ENCODE measurements around the gene GBX1. TPM values are rescaled to one million over a fixed set of nuclear protein-coding genes. Genes with fewer than 3 reads are reported as not detected.

The GBX1 gene
- polyA plus RNA-seq, 1 donor from 2014 or later, result not detected

- H3K9me3 ChIP-seq (ENCODE audit: low read length), result no peaks in the 10 kb centered on the region
- TF ChIP-seq SMC3 (conservative IDR thresholded peaks at IDR 0.05; ENCODE audit: poor library complexity) (no peak), TAF1 (IDR thresholded peaks at IDR 0.05; ENCODE audit: low read depth) (no peak), MXI1 (conservative IDR thresholded peaks at IDR 0.05; ENCODE audit: poor library complexity, severe bottlenecking) (no peak), EZH2 (IDR thresholded peaks at IDR 0.05; ENCODE audit: borderline replicate concordance, insufficient read depth, low read length, poor library complexity, severe bottlenecking) (no peak), EP300 (conservative IDR thresholded peaks at IDR 0.05; ENCODE audit: poor library complexity, severe bottlenecking) (no peak), POLR2AphosphoS5 (IDR thresholded peaks at IDR 0.05) (no peak), CTCF (IDR thresholded peaks at IDR 0.05; ENCODE audit: poor library complexity, severe bottlenecking) (no peak), RAD21 (conservative IDR thresholded peaks at IDR 0.05) (no peak)
- TF ChIP-seq, protein P1, sequence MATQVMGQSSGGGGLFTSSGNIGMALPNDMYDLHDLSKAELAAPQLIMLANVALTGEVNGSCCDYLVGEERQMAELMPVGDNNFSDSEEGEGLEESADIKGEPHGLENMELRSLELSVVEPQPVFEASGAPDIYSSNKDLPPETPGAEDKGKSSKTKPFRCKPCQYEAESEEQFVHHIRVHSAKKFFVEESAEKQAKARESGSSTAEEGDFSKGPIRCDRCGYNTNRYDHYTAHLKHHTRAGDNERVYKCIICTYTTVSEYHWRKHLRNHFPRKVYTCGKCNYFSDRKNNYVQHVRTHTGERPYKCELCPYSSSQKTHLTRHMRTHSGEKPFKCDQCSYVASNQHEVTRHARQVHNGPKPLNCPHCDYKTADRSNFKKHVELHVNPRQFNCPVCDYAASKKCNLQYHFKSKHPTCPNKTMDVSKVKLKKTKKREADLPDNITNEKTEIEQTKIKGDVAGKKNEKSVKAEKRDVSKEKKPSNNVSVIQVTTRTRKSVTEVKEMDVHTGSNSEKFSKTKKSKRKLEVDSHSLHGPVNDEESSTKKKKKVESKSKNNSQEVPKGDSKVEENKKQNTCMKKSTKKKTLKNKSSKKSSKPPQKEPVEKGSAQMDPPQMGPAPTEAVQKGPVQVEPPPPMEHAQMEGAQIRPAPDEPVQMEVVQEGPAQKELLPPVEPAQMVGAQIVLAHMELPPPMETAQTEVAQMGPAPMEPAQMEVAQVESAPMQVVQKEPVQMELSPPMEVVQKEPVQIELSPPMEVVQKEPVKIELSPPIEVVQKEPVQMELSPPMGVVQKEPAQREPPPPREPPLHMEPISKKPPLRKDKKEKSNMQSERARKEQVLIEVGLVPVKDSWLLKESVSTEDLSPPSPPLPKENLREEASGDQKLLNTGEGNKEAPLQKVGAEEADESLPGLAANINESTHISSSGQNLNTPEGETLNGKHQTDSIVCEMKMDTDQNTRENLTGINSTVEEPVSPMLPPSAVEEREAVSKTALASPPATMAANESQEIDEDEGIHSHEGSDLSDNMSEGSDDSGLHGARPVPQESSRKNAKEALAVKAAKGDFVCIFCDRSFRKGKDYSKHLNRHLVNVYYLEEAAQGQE (IDR thresholded peaks at IDR 0.05; ENCODE audit: borderline replicate concordance), result no peak
- no peaks in the 10 kb centered on the region for H4K20me1 ChIP-seq (ENCODE audit: insufficient read depth)
- H3K36me3 ChIP-seq (ENCODE audit: insufficient read depth, low read length), result no peaks in the 10 kb centered on the region
- H3K27me3 ChIP-seq (ENCODE audit: insufficient read depth, low read depth, low read length), result no peaks in the 10 kb centered on the region
- H3K4me3 ChIP-seq (ENCODE audit: low read length), result no peak overlapping the region
- no peaks in the 10 kb centered on the region for H3F3A ChIP-seq (ENCODE audit: insufficient read depth, low read length, poor library complexity, severe bottlenecking)
- no peaks in the 10 kb centered on the region for H3K79me2 ChIP-seq (replicated peaks; ENCODE audit: insufficient read depth, low read length)
- no peak overlapping the region for H3K27ac ChIP-seq (ENCODE audit: low read length)
- no peak overlapping the region for H2AFZ ChIP-seq (ENCODE audit: low read depth, low read length)
- no peak overlapping the region for H3K4me2 ChIP-seq (ENCODE audit: low read length)
- no peaks in the 10 kb centered on the region for H3K9me2 ChIP-seq (ENCODE audit: insufficient read depth, low read length)
- H3K9ac ChIP-seq (ENCODE audit: low read length), result no peak overlapping the region
Measured at GRCh38 chr7:151137076-151137675, 30.3 kb downstream of the GBX1 start.

DNA sequence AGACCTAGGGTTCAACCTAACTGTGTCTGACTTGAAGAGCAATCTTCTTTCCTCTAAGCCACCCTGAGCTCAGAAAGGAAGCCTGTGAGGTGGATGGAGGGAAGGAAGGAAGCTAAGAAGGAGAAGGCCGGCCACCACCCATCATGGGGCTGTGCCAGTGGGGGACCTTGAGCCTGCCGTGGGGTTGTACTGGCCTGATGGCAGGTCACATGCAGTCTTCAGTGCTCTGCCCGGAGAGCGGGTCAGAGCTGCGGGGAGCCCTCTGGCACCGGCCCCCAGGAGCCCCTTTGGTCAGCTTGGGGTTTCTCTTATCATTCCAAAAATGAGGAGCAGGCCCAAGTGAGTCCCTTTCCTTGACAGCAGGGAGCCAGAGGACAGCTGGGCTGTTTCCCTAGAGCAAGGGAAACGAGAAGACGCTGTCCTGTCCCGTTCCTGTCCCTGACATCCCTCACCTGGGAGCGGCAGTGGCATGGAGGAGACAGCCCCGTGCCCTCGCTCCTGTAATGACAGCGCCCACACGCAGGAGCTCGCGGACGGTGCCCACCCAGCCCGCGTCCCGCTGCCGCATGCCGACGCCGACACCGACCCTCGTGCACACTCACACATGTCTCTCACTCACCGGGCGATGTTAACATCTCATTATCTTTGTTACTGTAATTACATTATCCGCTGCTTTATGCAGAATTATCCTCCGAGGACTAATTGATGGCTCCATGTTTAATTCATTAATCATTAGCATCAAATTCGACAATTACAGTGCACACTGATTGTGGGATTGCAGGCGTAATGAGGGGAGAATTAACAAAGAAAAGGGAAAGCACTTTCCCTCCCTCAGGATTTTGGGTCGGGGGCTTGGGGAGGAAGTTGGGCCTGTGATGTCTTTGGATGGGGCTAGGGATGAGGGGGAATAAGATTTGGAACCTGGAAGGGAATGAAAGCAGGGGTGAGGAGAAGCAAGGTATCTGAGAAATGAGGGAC lies 31.3 kb downstream of the GBX1 start:
- Histone ChIP-seq H3F3A (ENCODE audit: insufficient read depth, low read length, poor library complexity, severe bottlenecking) (no peaks in the 10 kb centered on the region), H3K9me2 (ENCODE audit: insufficient read depth, low read length) (no peaks in the 10 kb centered on the region), H3K36me3 (ENCODE audit: insufficient read depth, low read length) (no peaks in the 10 kb centered on the region), H3K9ac (ENCODE audit: low read length) (no peak overlapping the region), H3K4me3 (ENCODE audit: low read length) (no peak overlapping the region), H3K27me3 (ENCODE audit: insufficient read depth, low read depth, low read length) (no peaks in the 10 kb centered on the region), H2AFZ (ENCODE audit: low read depth, low read length) (no peak overlapping the region), H3K4me2 (ENCODE audit: low read length) (no peak overlapping the region), H3K9me3 (ENCODE audit: low read length) (no peaks in the 10 kb centered on the region), H4K20me1 (ENCODE audit: insufficient read depth) (no peaks in the 10 kb centered on the region), H3K79me2 (replicated peaks; ENCODE audit: insufficient read depth, low read length) (no peaks in the 10 kb centered on the region), H3K27ac (ENCODE audit: low read length) (no peak overlapping the region)
- TF ChIP-seq CTCF (IDR thresholded peaks at IDR 0.05; ENCODE audit: poor library complexity, severe bottlenecking), result no peak
- TF ChIP-seq EZH2 (IDR thresholded peaks at IDR 0.05; ENCODE audit: borderline replicate concordance, insufficient read depth, low read length, poor library complexity, severe bottlenecking), result no peak
- TF ChIP-seq EP300 (conservative IDR thresholded peaks at IDR 0.05; ENCODE audit: poor library complexity, severe bottlenecking), result no peak
- no peak for TF ChIP-seq TAF1 (IDR thresholded peaks at IDR 0.05; ENCODE audit: low read depth)
- no peak for TF ChIP-seq SMC3 (conservative IDR thresholded peaks at IDR 0.05; ENCODE audit: poor library complexity)
- no peak for TF ChIP-seq RAD21 (conservative IDR thresholded peaks at IDR 0.05)
- TF ChIP-seq POLR2AphosphoS5 (IDR thresholded peaks at IDR 0.05), result no peak
- TF ChIP-seq, protein P1 (IDR thresholded peaks at IDR 0.05; ENCODE audit: borderline replicate concordance), result no peak
- no peak for TF ChIP-seq MXI1 (conservative IDR thresholded peaks at IDR 0.05; ENCODE audit: poor library complexity, severe bottlenecking)

Data from neural cell (in vitro differentiated cells).